NK-92 (cell line): Measurements from ENCODE around the gene MGST2.
"Not testable (repeated sequence)": the region's sequence is repeated elsewhere in the genome, so short reads cannot be mapped to it uniquely, and the experiment has no call there.

ENCODE experiments used
- DNase-seq: peaks from one replicate; lab custom pipeline; 2025; ENCODE audit not compliant: unreplicated experiment; lab: John Stamatoyannopoulos, UW

The MGST2 gene

GRCh38 chr4:139698167-139698925, 32.7 kb downstream of the MGST2 start:
- not testable (repeated sequence) for DNase-seq

- DNase-seq, result no peak
Observed at GRCh38 chr4:139700568-139700967, 34.9 kb downstream of the MGST2 start.

- no peak for DNase-seq
Observed at GRCh38 chr4:139704915-139705485, 39.4 kb downstream of the MGST2 start.

- DNase-seq, result no peak
Observed at GRCh38 chr4:139709660-139710059, 44.0 kb downstream of the MGST2 start.

- no peak for DNase-seq
Observed at GRCh38 chr4:139710073-139710472, 44.5 kb downstream of the MGST2 start.

GRCh38 chr4:139711461-139711860, 45.8 kb downstream of the MGST2 start:
- no peak for DNase-seq

GRCh38 chr4:139712882-139713281, 47.3 kb downstream of the MGST2 start:
- DNase-seq, result no peak

GRCh38 chr4:139715746-139716391, 50.2 kb downstream of the MGST2 start:
- DNase-seq, result no peak

- DNase-seq, result no peak
Observed at GRCh38 chr4:139718358-139718757, 52.7 kb downstream of the MGST2 start.

GRCh38 chr4:139718833-139719232, 53.2 kb downstream of the MGST2 start:
- DNase-seq, result no peak

GRCh38 chr4:139719381-139720101, 53.9 kb downstream of the MGST2 start:
- no peak for DNase-seq

GRCh38 chr4:139720806-139721205, 55.2 kb downstream of the MGST2 start:
- no peak for DNase-seq

- no peak for DNase-seq
Observed at GRCh38 chr4:139721789-139722188, 56.2 kb downstream of the MGST2 start.

GRCh38 chr4:139725236-139725635, 59.6 kb downstream of the MGST2 start:
- DNase-seq, result no peak

GRCh38 chr4:139726615-139727014, 61.0 kb downstream of the MGST2 start:
- no peak for DNase-seq

GRCh38 chr4:139728146-139728545, 62.5 kb downstream of the MGST2 start:
- no peak for DNase-seq

GRCh38 chr4:139728840-139729239, 63.2 kb downstream of the MGST2 start:
- DNase-seq, result no peak

- DNase-seq, result no peak
Observed at GRCh38 chr4:139732991-139733570, 67.5 kb downstream of the MGST2 start.

- no peak for DNase-seq
Observed at GRCh38 chr4:139734201-139734874, 68.7 kb downstream of the MGST2 start.

GRCh38 chr4:139734875-139735380, 69.3 kb downstream of the MGST2 start:
- no peak for DNase-seq
